ENCODE measurements around the gene UBE2R2.

GRCh38 chr9:33858423-33858822 is 41.5 kb downstream of the UBE2R2 start:
- no peak for TF ChIP-seq CTCF (IDR thresholded peaks at IDR 0.05 in 4 of 5, conservative IDR thresholded peaks at IDR 0.05 in 1 of 5)
- no peak for TF ChIP-seq POLR2A (IDR thresholded peaks at IDR 0.05)
